ENCODE results near the gene ZFP3.
"Not testable (repeated sequence)": the region's sequence is repeated elsewhere in the genome, so short reads cannot be mapped to it uniquely, and the experiment has no call there.

The ZFP3 gene

DNA sequence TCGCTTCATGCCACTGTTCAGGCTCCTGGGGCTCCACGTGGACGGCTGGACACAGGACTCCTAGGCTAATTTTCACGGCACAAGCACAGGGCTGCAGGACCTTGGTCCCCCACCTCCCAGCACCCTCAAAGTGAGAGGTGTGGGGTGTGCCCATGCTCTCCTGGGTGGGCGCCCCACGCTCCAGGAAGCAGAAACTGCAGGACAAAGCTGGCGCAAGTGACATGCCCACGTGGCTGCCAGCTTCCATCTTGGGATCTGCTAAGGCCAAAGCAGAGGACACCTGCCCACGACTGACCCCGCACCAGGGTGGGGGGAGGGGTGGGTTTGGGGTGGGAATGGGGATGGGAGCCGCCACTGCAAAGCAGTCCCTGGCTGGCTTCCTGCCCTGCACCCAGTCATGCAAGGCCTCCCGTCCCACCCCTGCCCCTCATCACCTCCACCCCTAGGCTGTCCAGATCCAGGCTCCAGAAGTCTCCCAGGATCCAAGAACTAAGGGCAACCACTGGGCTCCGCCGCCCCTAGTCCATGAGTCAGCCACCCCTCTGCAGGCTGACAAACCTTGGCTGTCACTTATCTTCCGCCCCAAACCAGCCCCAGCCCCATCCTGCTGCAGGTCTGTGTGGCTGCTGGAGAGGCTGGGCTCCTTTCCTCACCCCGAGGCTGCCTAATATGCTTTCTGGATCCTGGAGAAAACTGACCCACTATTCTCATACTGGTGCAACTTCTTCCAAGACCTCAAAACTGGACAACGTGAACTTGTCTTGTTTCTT lies 48.6 kb downstream of the ZFP3 start:
- no peak for DNase-seq

DNA sequence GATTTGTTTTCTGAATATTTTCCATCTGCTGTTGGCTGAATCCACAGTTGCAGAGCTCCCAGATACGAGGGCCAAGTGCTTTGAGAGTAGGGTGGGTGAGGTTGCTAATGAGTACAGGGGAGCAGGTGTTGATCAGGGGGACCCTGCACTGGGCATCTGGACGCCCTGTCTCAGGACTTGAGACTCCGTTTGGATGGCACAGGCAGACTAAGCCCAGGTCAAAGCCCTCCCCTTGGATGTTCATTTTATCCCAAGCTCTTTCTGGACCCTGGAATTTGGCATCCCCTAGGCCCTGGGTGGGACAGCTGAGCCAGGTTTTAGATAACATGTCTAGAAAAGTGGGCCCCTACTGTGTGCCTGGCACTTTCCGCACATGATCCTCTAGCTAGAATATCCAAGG lies 49.6 kb downstream of the ZFP3 start:
- no peak for DNase-seq

DNA sequence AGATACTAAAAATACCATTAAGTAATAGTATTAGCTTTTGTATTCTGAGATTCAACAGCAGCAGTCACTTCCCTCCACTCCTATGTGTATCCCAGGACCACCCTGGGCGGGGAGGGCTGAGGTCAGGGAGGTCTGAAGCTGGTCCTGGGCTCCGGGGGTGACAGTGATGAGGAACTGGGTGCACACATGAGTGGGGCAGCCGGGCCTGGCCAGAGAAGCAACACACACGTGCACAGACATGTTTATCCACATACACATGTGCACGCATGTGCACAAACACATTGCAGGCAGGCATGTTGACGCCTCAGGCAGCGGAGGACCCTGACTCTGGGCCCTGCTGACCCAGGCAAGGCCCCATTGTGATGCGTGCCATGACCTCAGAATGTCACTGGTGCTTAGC lies 50.1 kb downstream of the ZFP3 start:
- DNase-seq: not testable (repeated sequence)

DNA sequence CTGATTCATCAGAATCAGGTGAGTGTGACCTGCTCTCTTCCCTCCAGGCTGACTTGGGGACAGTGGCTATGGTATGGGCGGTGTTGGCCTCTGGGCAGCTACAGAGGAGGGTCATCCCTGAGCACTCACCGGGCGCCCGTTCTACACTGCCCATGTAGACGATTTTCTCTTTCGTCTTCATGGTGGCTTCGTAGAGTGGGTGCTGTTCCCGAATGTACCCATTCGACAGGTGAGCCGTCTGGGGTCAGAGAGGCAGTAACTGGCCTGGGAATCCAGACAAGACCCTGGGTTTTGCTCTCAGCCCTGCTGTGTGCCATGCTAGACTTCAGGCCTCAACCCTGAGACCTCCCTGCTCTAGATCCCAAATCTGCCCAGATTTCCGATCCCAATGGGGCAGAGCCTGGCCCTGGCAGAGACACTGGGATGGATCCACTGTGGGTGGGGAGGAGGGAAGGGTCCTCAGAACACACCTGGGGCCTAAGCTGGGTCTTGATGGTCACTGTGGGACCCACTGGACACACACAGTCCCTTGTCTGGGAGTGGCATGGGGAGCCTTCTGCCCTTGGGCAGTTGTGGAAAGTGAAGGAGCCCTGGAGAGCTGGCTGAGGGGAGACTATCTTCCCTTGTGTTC lies 50.8 kb downstream of the ZFP3 start:
- DNase-seq: no peak

DNA sequence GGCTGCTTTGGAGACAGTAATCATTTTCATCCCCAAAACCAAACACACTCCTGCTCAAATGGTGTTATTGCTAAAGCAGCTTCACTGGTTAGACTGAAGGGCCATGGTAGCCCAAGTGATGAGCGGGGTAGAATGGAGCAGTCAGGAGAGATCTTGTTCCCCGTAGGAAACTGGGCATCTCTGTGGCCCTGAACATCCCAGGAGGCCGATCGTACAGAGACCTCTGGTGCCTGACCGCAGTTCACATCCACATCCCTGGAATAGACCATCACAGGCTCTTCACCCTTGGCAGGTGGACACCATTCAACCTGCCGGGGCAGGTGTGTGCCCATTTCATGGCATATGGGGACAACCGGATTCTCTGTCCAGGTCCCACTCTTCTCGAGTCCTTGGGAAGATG lies 51.5 kb downstream of the ZFP3 start:
- DNase-seq: not testable (repeated sequence)

DNA sequence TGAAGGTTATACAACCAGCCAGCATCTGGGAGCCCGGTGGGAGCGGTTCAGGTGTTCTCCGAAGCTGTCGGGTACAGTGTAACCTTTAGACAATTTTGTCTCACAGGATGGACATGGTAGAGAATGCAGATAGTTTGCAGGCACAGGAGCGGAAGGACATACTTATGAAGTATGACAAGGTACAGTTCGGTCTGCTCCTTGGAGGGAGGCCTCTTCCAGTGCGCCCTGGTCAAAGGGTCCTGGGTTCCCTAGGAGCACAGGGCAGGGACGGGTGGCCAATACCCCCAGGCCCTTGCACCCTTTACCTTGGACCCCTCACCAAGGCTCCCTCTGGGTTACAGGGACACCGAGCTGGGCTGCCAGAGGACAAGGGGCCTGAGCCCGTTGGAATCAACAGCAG lies 52.0 kb downstream of the ZFP3 start:
- not testable (repeated sequence) for DNase-seq

DNA sequence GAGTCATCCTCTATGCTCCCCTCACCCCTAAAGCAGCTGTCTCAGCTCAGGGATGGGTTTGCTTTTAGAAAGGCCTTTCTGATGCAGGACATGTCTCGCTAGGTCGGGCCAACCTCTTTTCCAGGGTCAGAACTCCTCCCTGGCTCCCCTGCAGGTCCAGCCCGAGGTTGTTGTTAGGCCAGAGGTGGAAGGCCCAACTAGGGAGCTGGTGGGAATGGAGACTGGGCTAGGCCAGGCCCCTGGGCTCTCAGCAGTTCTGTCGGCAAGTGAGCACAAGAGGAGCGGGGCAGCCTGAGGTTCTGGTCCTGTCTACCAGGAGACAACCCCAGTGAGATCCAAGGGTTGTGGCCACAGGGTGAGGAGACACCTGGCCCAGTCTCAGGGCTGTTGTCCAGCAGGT lies 52.4 kb downstream of the ZFP3 start:
- DNase-seq: not testable (repeated sequence)

DNA sequence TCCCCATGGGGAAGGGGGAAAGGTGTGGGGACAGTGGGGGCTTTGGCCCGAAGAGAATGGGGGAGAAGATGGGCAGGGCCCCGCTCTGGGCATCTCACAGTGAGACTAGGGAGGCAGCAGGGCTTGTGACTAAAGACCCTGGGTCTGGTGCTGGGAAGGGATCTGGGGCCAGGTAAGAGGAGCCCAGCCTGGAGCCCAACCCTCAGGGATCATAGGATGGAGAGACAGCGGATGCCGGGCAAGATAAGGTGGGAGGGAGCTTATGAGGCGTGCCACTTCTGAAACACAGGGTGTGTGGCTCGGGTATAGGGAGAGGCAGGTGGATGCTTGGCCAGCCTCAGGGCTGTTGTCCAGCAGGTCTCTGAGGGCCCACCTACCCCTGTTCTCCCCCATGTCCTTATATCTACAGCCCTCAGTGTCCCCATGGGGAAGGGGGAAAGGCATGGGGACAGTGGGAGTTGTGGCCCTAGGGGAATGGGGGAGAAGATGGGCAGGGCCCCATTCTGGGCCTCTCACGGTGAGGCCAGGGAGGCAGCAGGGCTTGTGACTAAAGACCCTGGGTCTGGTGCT lies 53.0 kb downstream of the ZFP3 start:
- DNase-seq: no peak

DNA sequence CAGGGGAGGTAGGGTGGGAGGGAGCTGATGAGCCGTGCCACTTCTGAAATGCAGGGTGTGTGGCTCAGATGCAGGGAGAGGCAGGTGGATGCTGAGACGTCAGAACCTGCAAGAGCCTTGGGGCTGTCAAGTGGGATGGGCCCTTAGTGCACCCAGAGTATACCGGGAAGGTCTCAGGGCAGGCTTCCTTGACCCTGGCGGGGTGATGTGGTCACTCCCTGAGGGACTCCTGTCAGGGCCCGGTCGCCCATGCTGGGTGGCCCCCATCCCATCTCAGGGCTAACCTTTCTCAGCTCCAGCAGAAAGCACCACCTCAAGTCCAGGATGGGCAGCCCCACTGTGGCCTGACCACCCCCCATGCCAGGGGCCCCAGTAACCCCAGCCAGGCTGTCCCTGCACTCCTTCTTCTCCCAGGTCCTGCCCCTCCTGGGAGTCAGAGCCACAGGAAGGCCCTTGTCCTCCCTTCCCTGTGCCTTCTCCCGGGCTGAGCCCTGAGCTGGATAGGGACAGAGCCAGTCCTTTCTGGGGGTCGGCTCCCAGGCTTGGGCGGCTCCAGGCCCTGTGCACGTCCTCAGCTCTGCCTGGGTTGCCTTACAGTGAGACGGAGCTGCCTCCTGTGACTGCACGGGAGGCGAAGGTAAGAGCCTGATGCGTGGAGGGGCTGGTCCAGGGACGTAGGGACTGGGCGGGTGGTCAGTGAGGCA lies 53.7 kb downstream of the ZFP3 start:
- not testable (repeated sequence) for DNase-seq

DNA sequence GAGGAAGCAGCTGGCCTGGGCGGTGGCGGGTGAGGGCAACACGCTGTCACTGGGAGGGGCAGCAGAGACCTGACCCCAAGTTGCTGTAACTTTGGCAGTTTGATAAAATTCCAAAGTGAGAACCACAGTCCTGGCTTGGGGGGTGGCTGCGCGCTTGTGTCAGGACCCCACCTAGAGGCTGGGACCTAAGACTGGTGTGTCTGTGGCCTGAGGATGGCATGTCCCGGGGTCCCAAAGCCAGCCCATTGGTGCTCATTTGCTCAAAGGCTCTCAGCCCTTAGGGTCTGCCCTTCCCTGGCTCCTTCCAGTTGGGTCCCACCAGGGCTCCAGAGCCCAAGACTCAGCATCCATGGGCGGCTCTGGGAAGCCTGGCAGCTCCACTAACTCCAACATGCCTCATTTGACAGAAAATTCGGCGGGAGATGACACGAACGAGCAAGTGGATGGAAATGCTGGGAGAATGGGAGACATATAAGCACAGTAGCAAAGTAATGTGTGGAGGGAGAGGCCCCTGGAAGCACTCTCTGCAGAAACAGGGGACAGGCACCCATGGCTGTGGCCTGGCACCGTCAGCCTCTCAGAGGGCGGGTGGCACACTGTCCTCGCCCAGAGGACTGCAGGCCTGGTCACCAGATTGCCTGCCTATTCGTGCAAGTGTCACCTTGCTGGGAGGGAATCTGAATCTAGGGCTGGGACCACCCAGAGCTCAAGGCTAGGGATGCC lies 54.4 kb downstream of the ZFP3 start:
- not testable (repeated sequence) for DNase-seq

DNA sequence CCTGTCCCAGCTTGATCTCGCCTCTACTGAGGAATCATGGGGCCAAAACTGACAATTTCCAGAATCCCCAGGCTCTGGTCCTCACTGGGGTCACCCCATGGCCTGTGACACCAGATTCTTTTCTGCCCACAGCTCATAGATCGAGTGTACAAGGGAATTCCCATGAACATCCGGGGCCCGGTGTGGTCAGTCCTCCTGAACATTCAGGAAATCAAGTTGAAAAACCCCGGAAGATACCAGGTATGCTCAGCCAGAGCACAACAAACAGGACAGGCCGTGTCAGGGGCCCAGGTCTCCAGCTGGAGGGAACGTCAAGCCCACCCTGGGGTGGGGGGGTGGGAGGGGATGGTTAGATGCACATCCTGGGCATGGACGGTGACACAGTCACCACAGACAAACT lies 55.0 kb downstream of the ZFP3 start:
- no peak for DNase-seq

DNA sequence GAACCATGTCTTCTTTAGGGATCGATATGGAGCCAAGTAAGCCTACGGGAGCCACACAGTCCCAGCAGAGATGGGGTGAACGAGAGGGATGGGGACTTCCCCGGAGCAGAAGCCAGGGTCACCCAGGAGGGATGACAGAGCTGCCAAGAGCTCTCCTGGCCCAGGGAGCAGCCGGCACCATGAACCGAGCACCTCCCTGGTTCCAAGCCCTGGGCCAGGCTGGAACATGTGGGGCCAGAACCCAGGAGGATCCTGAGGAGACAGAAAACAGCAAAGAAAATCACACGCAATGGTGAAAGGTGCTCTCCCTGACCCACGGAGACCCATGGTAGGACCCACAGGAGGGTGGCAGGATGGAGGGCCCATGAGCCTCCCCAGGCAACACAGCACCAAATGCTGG lies 55.7 kb downstream of the ZFP3 start:
- DNase-seq: not testable (repeated sequence)

DNA sequence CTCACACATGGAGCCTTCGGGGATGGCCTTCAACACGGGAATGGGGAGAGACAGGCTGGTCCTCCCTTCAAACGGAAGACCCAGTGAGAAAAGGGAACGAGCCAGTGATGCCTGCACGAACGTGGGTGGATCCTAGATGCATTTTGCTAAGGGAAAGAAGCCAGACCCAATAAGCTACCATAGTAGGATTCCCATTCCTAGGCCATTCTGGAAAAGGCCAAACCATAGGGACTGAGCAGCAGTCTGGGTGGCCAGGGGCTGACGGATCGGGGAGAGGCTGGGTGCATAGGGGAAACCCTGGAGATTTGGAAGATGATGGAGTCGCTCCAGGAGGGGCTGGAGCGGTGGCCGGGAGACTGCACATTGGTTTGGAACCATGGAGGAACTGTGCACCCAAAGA lies 56.3 kb downstream of the ZFP3 start:
- DNase-seq: not testable (repeated sequence)

DNA sequence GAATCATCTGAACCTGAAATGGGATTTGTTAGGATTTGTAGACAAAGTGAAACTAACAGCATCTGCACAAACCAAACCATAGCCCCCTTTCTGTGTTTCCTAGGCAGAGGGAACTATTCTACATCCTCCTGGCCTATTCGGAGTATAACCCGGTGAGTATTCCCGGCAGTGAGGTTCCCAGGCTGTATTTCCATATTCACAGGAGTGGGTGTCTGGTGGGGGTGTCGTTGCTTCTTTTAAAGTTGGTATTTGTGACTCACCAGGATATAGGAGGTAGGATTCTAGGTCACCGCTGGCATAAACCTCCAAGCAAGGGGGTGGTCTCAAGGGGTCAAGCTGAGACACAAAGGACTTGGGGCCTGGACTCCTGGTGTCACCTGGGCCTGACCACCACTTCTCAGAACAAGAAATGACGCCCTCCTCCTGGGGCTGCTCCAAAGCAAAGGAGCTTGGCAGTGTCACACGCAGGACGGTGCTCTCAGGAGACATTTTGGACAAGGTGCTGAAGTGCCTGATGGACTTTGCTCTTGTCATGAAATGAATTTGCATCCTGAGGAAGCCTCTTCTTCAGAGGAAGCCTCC lies 57.0 kb downstream of the ZFP3 start:
- DNase-seq: not testable (repeated sequence)

DNA sequence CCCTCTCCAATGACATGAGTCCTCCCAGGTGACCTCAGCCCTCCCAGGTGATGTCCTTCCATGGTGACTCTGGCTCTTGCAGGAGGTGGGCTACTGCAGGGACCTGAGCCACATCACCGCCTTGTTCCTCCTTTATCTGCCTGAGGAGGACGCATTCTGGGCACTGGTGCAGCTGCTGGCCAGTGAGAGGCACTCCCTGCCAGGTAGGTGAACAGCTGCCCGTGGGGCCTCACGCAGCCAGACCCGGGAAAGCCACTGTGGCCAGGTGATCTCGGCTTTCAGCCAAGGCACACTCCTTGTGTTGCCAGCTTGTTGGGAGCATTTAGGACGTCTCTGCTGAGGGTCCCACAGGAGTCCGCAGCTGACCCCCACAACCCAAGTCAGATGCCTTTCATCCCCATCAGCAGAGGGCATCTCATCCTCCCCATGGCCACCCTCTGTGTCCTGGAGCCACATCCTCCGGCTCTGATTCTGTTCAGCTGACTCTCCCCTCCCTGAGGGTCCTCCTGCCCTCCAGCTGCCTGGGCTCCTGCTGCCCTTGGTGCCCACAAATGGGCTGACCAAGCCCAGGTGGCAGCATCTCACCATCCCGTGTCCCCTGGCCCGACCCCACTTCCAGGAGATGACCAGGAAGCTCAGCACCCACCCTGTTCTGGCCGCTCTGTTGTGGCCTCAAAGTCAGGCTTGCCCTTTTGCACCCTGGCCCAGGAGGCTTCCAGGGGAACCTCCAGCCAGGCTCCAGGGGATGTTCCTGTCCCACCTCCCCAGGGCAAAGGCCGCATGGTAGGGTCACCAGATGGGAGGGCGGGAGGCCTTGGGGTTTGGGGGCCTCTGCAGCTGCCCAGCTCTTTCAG lies 57.7 kb downstream of the ZFP3 start:
- no peak for DNase-seq

DNA sequence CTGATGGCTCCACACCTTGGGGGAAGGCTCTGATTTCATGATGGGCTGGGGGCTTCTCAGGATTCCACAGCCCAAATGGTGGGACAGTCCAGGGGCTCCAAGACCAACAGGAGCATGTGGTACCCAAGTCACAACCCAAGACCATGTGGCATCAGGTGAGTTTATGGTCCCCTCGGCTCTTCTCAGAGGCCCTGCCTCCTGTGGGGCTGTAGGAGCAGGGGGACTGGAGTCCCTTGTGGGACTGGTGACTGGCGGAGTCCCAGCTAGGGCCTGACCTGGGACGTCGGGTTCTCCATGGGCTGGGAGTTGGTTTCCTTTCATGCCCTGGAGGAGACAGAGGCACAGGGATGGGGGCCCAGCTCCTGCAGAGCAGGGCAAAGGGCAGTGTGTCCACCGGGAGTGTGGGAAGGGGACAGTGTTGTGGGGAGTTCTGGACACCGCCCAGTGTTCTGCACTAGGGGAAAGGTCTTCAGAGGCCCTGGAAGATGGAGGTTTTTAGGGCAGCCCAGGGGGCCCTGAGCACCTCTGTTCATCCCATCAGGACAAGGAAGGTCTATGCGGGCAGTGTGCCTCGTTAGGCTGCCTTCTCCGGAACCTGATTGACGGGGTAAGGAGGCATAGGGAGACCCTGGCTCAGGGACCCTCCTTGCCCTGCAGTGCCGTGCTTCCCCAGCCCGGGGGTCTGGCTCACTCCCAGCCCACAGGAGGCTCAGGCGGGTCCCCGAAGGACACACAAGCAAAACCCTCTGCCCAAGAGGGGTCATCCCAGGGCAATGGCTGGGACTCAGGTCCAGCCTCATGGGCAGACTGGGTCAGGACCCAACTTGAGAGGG lies 58.5 kb downstream of the ZFP3 start:
- DNase-seq: not testable (repeated sequence)

DNA sequence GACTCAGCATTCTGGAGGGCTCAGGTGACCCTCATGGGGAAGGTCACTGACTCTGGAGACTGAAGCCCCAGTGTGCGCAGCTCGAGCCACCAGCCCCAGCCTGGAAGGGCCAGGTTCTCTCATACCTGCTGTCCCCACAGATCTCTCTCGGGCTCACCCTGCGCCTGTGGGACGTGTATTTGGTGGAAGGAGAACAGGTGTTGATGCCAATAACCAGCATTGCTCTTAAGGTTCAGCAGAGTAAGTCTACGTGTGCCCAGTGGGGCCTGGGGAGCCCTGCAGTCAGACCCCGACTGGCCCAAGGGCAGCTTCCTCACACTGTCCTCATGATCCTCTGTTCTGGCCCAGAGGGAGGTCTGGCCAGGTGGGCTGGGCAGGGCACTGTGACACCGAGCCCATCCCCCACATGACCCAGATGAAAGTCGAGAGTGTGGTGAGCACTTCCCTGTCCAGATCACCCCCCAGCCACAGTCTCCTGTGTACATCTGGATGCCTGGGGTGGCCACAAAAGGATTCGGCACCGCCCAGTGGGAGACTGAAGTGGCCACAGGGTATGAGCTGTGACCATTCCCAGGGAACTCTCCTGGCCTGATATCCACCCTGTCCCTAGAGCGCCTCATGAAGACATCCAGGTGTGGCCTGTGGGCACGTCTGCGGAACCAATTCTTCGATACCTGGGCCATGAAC lies 59.4 kb downstream of the ZFP3 start:
- not testable (repeated sequence) for DNase-seq

DNA sequence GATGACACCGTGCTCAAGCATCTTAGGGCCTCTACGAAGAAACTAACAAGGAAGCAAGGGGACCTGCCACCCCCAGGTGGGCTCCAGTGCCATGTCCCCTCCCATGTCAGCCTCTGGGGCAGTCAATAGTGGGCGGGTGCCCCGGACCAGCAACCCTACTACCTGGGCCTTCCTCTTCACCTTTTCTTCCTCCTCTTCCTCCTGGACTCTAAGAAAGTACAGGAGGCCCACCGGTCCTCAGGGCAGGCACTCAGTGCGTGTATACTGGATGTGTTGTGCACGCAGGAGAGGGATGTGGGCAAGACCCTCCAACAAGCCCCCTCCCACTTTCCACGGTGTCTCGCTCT lies 59.9 kb downstream of the ZFP3 start:
- not testable (repeated sequence) for DNase-seq

DNA sequence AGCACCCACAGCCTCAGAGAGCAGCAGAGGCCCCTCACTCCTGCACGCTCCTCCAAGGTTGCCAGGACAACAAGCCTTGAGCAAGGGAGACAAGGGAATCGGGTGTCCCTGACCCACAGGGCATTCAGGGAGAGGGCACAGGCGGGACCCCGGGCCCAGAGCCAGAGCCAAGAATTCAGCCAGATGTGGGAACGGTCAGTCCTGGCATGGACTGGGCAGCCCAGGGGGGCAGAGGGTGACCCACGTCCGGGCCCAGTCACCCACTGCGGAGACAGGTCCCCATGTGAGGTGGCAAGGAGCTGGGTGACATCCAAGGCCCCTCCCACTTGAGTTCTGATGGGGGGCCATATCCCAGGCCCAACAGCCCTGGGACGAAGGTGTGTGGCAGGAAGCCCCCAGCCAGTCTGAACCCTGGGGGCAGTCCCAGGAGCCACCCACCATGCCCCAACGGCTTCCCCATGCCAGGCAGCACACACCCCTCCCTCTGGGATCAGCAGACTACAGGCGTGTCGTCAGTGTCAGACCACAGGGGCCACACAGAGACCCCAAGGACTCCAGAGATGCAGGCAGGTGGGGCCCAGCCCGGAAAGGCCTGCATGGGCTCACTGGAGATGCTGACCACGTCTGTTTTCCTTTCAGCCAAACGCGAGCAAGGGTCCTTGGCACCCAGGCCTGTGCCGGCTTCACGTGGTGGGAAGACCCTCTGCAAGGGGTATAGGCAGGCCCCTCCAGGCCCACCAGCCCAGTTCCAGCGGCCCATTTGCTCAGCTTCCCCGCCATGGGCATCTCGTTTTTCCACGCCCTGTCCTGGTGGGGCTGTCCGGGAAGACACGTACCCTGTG lies 60.6 kb downstream of the ZFP3 start:
- no peak for DNase-seq
